ENCODE results near the gene PRKACG.
"Not testable (repeated sequence)": the region's sequence is repeated elsewhere in the genome, so short reads cannot be mapped to it uniquely, and the experiment has no call there.

PRKACG gene

GRCh38 chr9:69027355-69028097 is 13.6 kb upstream of the PRKACG start:
- DNase-seq (ENCODE audit: low read depth, low spot score): no peak

- no peak for DNase-seq (ENCODE audit: low read depth, low spot score)
These were observed 9.7 kb upstream of the PRKACG start for GRCh38 chr9:69023650-69024049.

- DNase-seq (ENCODE audit: low read depth, low spot score): no peak
These were observed 6.6 kb upstream of the PRKACG start for GRCh38 chr9:69020301-69021145.

GRCh38 chr9:69019808-69020207 is 5.9 kb upstream of the PRKACG start:
- DNase-seq (ENCODE audit: low read depth, low spot score): no peak

- DNase-seq (ENCODE audit: low read depth, low spot score): no peak
These were observed 4.8 kb upstream of the PRKACG start for GRCh38 chr9:69018737-69019136.

- no peak for DNase-seq (ENCODE audit: low read depth, low spot score)
These were observed 2.5 kb upstream of the PRKACG start for GRCh38 chr9:69016191-69017096.

- no peak for DNase-seq (ENCODE audit: low read depth, low spot score)
These were observed 558 bp downstream of the PRKACG start for GRCh38 chr9:69013382-69013727.

GRCh38 chr9:69012696-69013381 is 1.1 kb downstream of the PRKACG start:
- DNase-seq (ENCODE audit: low read depth, low spot score): no peak

GRCh38 chr9:69009708-69010107 is 4.2 kb downstream of the PRKACG start:
- no peak for DNase-seq (ENCODE audit: low read depth, low spot score)

- DNase-seq (ENCODE audit: low read depth, low spot score): no peak
These were observed 9.1 kb downstream of the PRKACG start for GRCh38 chr9:69004836-69005235.

- no peak for DNase-seq (ENCODE audit: low read depth, low spot score)
These were observed 10.9 kb downstream of the PRKACG start for GRCh38 chr9:69003051-69003450.

GRCh38 chr9:69001921-69002320 is 12.0 kb downstream of the PRKACG start:
- no peak for DNase-seq (ENCODE audit: low read depth, low spot score)

- DNase-seq (ENCODE audit: low read depth, low spot score): peak; percentile 17
These were observed 14.4 kb downstream of the PRKACG start for GRCh38 chr9:68999393-69000105.

GRCh38 chr9:68998812-68999211 is 15.1 kb downstream of the PRKACG start:
- no peak for DNase-seq (ENCODE audit: low read depth, low spot score)

- DNase-seq (ENCODE audit: low read depth, low spot score): no peak
These were observed 15.5 kb downstream of the PRKACG start for GRCh38 chr9:68998385-68998784.

- no peak for DNase-seq (ENCODE audit: low read depth, low spot score)
These were observed 16.2 kb downstream of the PRKACG start for GRCh38 chr9:68997666-68998065.

GRCh38 chr9:68996462-68996861 is 17.5 kb downstream of the PRKACG start:
- DNase-seq (ENCODE audit: low read depth, low spot score): no peak

- DNase-seq (ENCODE audit: low read depth, low spot score): no peak
These were observed 18.1 kb downstream of the PRKACG start for GRCh38 chr9:68995776-68996175.

- DNase-seq (ENCODE audit: low read depth, low spot score): no peak
These were observed 22.5 kb downstream of the PRKACG start for GRCh38 chr9:68991457-68991856.

- not testable (repeated sequence) for DNase-seq (ENCODE audit: low read depth, low spot score)
These were observed 27.0 kb downstream of the PRKACG start for GRCh38 chr9:68986949-68987348.
